Subcutaneous abdominal adipose tissue (tissue), 5 donors: ENCODE data around the gene CA12.

Experiments used
- H3K27ac ChIP-seq: one replicate; pipeline ENCODE4 v1.7.0; 2013; ENCODE audit warnings: low read depth, mild to moderate bottlenecking, inconsistent platforms, low read length, moderate library complexity
- H3K27me3 ChIP-seq, 5 donors: one replicate each; pipeline ENCODE4 v1.7.0; 2013; ENCODE audit warnings: low read length in 5 of 5, inconsistent platforms in 1 of 5; ENCODE audit not compliant: control insufficient read depth in 5 of 5, insufficient read depth in 4 of 5
- H3K36me3 ChIP-seq, 5 donors: one replicate each; pipeline ENCODE4 v1.7.0; 2013; ENCODE audit warnings: low read length in 5 of 5; ENCODE audit not compliant: control insufficient read depth in 5 of 5, insufficient read depth in 5 of 5
- H3K4me1 ChIP-seq, 5 donors: one replicate each; pipeline ENCODE4 v1.7.0; 2013; ENCODE audit warnings: low read length in 5 of 5, mild to moderate bottlenecking in 3 of 5, moderate library complexity in 1 of 5; ENCODE audit not compliant: control insufficient read depth in 5 of 5, insufficient read depth in 5 of 5
- H3K4me3 ChIP-seq, 5 donors: one replicate each; pipeline ENCODE4 v1.7.0; 2013; ENCODE audit warnings: low read length in 5 of 5, low read depth in 1 of 5
- H3K9ac ChIP-seq, 5 donors: one replicate each; pipeline ENCODE4 v1.7.0; 2013; ENCODE audit warnings: low read length in 5 of 5, mild to moderate bottlenecking in 4 of 5, moderate library complexity in 3 of 5
- H3K9me3 ChIP-seq, 5 donors: one replicate each; pipeline ENCODE4 v1.7.0; 2013; ENCODE audit warnings: low read length in 5 of 5; ENCODE audit not compliant: control insufficient read depth in 5 of 5
- donor health status: healthy.
- donor health status: healthy.
- donor health status: healthy.
- donor health status: healthy.
- donor health status: healthy.

The CA12 gene

DNA sequence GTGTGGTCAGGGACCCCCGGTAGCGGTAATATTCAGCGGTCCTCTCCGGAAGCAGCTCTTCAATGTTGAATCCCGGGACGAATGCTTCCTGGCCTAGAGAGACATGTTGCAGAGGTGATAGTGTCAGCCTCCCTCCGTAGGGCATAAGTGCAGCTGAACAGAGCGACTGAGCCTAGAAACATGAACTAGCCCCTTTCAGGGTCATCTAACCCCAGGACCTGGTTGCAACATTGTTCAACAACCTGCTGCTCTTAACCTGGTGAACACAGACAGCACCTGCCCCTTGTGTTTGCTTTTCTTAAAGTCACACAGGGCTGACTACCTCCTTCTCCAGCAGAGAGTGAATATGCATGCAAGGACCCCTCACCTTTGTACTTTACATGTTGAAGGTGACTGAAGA lies 41.3 kb downstream of the CA12 start:
- H3K4me3 ChIP-seq: no peak overlapping the region
- H3K27me3 ChIP-seq: peaks cover 0 to 3% (median 0%) of the 10 kb centered on the region in 5 donors
- no peaks in the 10 kb centered on the region for H3K4me1 ChIP-seq
- H3K27ac ChIP-seq: no peak overlapping the region
- no peaks in the 10 kb centered on the region for H3K36me3 ChIP-seq
- H3K9ac ChIP-seq: no peak overlapping the region
- no peaks in the 10 kb centered on the region for H3K9me3 ChIP-seq

DNA sequence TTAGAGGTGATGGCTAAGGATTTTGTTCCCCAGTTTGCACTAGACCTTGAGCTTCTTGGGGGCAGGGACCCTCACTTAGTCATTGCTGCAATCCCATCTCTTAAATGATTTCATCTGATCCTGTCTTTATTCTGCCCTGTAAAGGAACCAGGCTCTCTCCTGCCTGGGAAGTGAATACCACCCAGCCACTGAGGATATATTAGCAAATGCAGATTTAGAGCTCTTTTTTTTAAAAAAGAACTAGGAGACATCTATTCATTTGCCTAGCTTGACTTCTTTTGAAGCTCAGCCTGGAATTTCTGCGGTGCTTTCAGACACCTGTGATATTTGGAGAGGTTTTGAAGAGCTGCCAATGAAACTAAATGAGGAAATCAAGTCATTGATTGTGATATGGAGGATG lies 41.8 kb downstream of the CA12 start:
- H3K4me1 ChIP-seq: no peaks in the 10 kb centered on the region
- H3K36me3 ChIP-seq: no peaks in the 10 kb centered on the region
- peaks cover 0 to 3% (median 0%) of the 10 kb centered on the region in 5 donors for H3K27me3 ChIP-seq
- H3K9me3 ChIP-seq: no peaks in the 10 kb centered on the region
- H3K4me3 ChIP-seq: no peak overlapping the region
- no peak overlapping the region for H3K9ac ChIP-seq
- no peak overlapping the region for H3K27ac ChIP-seq

DNA sequence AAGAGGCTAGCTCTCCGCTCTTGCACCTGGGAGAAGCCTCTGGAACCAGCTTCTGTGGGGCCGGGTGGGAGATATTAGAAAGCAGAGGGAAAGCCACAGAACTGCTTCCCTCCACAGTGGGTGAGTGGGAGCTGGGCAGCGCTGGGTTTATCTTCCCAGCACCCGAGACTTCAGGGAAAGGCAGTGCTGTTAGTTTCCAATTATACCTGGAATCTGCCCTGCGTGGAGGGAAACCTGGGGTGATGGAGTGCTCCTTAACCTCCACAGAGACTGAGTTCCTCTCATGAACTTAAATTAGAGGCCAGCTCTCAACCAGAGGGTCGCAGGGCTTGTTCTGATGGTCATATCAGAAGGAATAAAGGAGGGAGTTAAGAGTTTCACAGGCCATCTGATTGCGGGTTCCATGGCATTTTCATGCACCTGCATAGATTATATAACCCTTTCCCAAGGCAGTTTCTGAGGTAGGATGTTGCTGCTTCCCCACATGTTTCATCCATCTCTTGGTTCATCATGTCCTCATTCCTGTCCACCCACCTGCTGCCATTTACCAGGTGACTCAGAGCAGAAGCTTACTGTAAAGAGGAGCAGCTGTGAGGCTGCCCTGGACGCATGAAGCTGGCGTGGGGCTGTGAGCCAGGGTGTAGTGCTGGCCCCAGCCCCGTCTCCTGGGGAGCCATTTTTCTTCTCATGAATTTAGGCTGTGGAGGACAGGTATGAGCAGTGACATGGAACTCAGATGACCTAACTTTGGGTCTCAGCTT lies 42.5 kb downstream of the CA12 start:
- Histone ChIP-seq H3K27ac (no peak overlapping the region), H3K4me1 (no peaks in the 10 kb centered on the region), H3K9me3 (no peaks in the 10 kb centered on the region), H3K36me3 (no peaks in the 10 kb centered on the region), H3K9ac (no peak overlapping the region), H3K27me3 (peaks cover 0 to 3% (median 0%) of the 10 kb centered on the region in 5 donors), H3K4me3 (no peak overlapping the region)

DNA sequence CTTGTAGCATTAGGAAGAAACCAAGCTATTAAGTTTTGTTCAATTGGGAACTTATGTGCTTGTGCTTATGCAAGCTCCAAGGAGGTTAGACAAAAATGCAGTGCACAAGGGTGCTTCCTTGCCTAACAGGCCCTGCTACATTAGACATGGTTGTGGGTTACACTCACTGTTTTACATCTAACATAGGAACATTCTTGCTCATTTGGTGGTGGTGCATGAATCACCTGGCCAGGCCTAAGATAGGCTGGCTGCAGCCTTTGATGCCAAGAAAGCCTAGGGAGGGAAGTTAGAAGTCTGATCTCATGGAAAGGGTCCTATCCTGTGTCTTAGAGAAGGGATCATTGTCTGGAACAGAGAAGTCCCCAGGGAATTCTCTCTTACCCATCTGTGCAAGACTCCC lies 43.5 kb downstream of the CA12 start:
- no peaks in the 10 kb centered on the region for H3K9me3 ChIP-seq
- no peaks in the 10 kb centered on the region for H3K36me3 ChIP-seq
- no peak overlapping the region for H3K27ac ChIP-seq
- H3K4me3 ChIP-seq: no peak overlapping the region
- no peak overlapping the region for H3K9ac ChIP-seq
- H3K27me3 ChIP-seq: peaks cover 0 to 3% (median 0%) of the 10 kb centered on the region in 5 donors
- H3K4me1 ChIP-seq: no peaks in the 10 kb centered on the region

DNA sequence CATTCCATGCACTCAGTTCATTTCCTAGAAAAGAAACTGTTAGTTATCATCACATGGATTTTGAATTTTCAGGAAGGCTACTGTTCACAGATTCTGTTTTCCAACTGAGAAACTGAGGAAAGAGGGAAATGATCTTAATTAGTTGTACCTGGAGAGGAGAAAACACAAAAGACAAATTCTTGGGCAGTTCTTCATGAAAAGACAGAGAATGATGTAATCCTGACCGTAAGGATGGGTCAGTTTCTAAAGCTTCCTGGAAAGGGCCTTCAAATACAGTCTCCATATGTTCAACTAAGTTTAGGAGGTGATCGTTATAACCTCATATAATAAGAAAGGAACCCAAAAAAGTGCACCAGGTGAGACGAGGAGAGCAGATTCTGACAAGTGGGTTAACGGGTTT lies 44.6 kb downstream of the CA12 start:
- Histone ChIP-seq H3K4me1 (no peaks in the 10 kb centered on the region), H3K4me3 (no peak overlapping the region), H3K36me3 (no peaks in the 10 kb centered on the region), H3K27me3 (peaks cover 0 to 3% (median 0%) of the 10 kb centered on the region in 5 donors), H3K9ac (no peak overlapping the region), H3K27ac (no peak overlapping the region), H3K9me3 (no peaks in the 10 kb centered on the region)

DNA sequence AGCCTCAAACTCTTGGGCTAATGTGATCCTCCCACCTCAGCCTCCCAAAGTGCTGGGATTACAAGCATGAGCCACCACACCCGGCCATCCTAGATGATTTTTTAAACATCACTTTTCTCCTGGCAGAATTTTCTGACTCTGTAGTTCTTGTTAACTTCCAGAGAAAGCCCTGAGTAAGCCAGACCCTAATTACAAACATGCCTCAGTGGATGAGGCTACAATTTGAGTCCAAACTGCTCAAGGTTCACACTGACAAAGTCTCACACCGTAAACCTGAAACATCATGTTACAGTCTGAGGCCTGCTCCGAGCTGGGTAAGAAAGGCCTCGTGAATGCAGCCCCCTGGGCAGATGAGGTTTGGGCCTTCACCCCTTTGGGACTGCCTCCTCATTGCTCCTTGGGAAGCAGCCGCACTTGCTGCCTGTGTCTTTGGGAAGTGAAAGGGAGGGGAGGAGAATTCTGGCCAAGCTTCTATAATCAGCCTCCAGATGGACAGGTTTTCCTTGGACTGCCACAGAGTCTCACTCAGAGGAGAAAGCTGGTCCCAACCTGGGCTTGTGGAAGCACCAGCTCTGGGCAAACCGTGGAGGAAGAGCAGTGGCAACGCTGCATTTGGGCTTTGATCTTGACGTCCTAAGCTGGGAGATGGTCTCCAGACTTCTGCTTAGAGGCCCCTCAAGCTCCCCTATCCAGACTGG lies 46.0 kb downstream of the CA12 start:
- H3K9me3 ChIP-seq: no peaks in the 10 kb centered on the region
- H3K9ac ChIP-seq: no peak overlapping the region
- peaks cover 0 to 4% (median 0%) of the 10 kb centered on the region in 5 donors for H3K4me1 ChIP-seq
- H3K36me3 ChIP-seq: no peaks in the 10 kb centered on the region
- H3K27ac ChIP-seq: peak overlapping the region; percentile 30
- no peak overlapping the region for H3K4me3 ChIP-seq
- H3K27me3 ChIP-seq: peaks cover 0 to 3% (median 0%) of the 10 kb centered on the region in 5 donors

DNA sequence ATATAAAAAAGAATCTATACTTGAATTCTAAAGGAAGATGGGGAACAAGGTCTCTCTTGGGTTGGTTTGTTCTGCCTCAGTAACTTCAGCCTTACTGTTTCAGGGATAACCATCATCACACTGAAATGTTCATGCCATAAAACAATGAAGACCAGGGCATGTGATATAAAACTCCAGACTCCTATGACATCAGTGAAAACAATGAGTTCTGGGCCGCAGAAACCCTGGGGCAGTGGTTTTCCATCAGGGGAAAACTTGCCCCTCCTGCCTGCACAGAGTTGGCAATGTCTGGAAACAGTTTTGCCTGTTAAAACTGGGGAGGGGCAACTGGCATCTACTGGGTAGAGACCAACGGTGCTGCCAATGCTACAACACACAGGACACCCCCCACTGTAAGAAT lies 46.8 kb downstream of the CA12 start:
- no peaks in the 10 kb centered on the region for H3K9me3 ChIP-seq
- peak overlapping the region; percentile 23 for H3K27ac ChIP-seq
- peaks cover 0 to 5% (median 0%) of the 10 kb centered on the region in 5 donors for H3K4me1 ChIP-seq
- H3K4me3 ChIP-seq: no peak overlapping the region
- H3K36me3 ChIP-seq: no peaks in the 10 kb centered on the region
- H3K27me3 ChIP-seq: no peaks in the 10 kb centered on the region
- H3K9ac ChIP-seq: no peak overlapping the region

DNA sequence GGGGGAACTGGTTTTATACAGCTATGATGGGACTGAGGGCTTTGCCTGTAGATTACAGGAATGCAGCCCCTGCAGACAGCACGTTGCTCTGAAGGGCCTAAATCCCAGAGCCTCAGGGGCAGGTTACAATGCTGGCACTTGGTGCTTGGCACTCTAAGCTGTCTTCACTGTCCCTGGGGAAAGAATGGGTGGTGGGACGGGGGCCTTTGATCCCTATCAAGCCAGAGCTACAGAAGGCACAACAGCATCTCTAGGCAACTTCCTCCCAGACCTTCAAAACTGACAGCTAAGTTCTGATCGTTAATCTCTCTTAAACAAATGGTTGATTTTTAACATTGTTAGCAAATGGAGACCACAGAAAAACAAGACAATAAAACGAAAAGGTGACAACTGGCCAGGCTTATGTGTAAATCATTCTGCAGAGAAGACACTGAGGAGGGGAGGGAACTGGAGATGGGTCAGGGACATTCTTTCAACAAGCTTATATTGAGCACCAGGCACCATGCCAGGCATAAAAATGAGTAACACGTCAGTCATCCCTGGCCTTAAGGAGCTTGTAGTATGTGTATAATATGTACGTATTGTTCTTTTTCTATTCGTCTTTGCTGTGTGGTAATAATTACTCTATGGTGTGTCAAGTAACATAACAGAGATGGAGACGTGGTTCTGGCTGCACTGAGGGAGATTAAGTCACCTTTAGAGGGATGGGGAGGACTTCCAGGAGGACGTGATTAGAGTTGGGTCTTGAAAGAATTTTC lies 49.1 kb downstream of the CA12 start:
- Histone ChIP-seq H3K9ac (no peak overlapping the region), H3K9me3 (no peaks in the 10 kb centered on the region), H3K27ac (no peak overlapping the region), H3K27me3 (no peaks in the 10 kb centered on the region), H3K36me3 (no peaks in the 10 kb centered on the region), H3K4me3 (no peak overlapping the region), H3K4me1 (peaks cover 0 to 10% (median 2%) of the 10 kb centered on the region in 5 donors)

DNA sequence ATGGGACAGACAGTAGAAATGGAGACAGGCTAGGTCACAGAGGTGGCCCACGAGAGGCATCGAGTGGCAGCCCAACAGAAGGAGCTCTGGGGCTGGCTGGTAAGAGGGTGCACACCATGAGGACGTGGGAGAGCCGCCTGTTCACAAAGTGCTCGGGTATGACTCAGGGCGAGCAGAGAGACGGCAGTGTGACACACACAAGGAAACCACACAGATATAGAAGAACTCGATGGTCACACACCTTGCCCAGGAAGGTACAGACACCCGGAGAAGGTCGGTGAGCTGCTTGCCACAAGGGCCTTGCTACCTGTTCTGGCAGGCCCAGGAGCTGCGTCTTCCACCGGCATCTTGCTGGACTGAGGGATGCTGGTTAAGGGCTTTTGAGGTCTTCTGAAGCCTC lies 50.2 kb downstream of the CA12 start:
- no peak overlapping the region for H3K4me3 ChIP-seq
- no peaks in the 10 kb centered on the region for H3K27me3 ChIP-seq
- H3K36me3 ChIP-seq: no peaks in the 10 kb centered on the region
- no peak overlapping the region for H3K9ac ChIP-seq
- peaks cover 0 to 12% (median 3%) of the 10 kb centered on the region in 5 donors for H3K4me1 ChIP-seq
- no peaks in the 10 kb centered on the region for H3K9me3 ChIP-seq
- H3K27ac ChIP-seq: no peak overlapping the region

DNA sequence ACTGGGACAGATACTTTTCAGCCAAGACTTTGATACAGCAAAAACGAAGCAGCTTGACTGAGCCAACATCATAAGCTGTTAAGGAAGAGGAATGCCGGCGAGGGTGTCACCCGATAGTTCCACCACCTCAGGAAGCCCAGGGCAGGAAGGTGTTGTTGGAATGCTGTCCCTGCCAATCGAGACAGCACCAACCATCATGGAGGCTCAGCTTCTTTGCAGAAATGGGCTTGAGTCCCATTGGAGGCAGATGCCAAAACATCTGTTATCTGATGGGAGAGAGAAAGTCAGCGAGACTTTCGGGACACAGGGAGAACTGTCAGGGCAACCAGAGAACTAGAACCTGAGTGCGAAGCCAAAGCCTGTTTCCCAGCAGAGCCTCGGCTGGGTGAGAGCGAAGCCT lies 50.7 kb downstream of the CA12 start:
- H3K9me3 ChIP-seq: no peaks in the 10 kb centered on the region
- H3K36me3 ChIP-seq: no peaks in the 10 kb centered on the region

More for the DNA sequence above, 50.7 kb downstream of the CA12 start:
- H3K27me3 ChIP-seq: no peaks in the 10 kb centered on the region
- no peak overlapping the region for H3K4me3 ChIP-seq
- no peak overlapping the region for H3K27ac ChIP-seq
- H3K4me1 ChIP-seq: peaks cover 0 to 12% (median 3%) of the 10 kb centered on the region in 5 donors
- no peak overlapping the region for H3K9ac ChIP-seq
